SK-N-SH (cell line): ENCODE measurements around the gene DHRSX. TPM values are rescaled to one million over a fixed set of nuclear protein-coding genes. Genes with fewer than 3 reads are reported as not detected.

Experiments used
- CTCF ChIA-PET: fragments of 300-600, 350-600 bp; formaldehyde crosslinking; extraction: SDS; loops from one replicate; lab custom pipeline; 2021; lab: Yijun Ruan, JAX
- POLR2A ChIA-PET: fragments of 350-600 bp; sonication (Branson Sonifier 250); formaldehyde crosslinking; extraction: SDS; loops from one replicate; lab custom pipeline; 2020; ENCODE audit warnings: antibody characterized with exemption, inconsistent platforms; lab: Yijun Ruan, JAX
- DNase-seq: peaks from one replicate; pipeline ENCODE4 v3.0.0; 2012
- H2AFZ ChIP-seq: fragments of 200-600 bp; sonication (generic); 2 replicates; pipeline ENCODE4 v1.8.1; 2016; ENCODE audit warnings: antibody characterized with exemption, mild to moderate bottlenecking, low read depth
- H3F3A ChIP-seq: fragments of 200-600 bp; sonication (generic); replicated peaks from 2 replicates; pipeline ENCODE3; 2016; ENCODE audit warnings: antibody characterized with exemption, mild to moderate bottlenecking; ENCODE audit not compliant: insufficient read depth
- H3K27ac ChIP-seq, 2 experiments: fragments of 200-500 bp in 1 of 2; fragments of 200-600 bp in 1 of 2; sonication (Bioruptor generic) in 1 of 2; sonication (generic), shearing (Covaris generic) in 1 of 2; 2 replicates each; pipeline versions ENCODE4 v1.5.1 to v1.6.1; 2014 to 2016; ENCODE audit warnings: low read depth in 2 of 2, inconsistent platforms in 1 of 2, low read length in 1 of 2, mild to moderate bottlenecking in 1 of 2, mixed read lengths in 1 of 2
- H3K27me3 ChIP-seq: fragments of 200-600 bp; sonication (generic), shearing (Covaris generic); 2 replicates; pipeline ENCODE4 v1.6.1; 2016; ENCODE audit warnings: mixed run types; ENCODE audit not compliant: insufficient read depth
- H3K36me3 ChIP-seq, 2 experiments: fragments of 200-500 bp in 1 of 2; fragments of 200-600 bp in 1 of 2; sonication (Bioruptor generic) in 1 of 2; sonication (generic) in 1 of 2; replicated peaks in 1 of 2; 2 replicates each; pipeline versions ENCODE3 to v1.5.1; 2014 to 2016; ENCODE audit warnings: low read length in 1 of 2, mild to moderate bottlenecking in 1 of 2; ENCODE audit not compliant: insufficient read depth in 2 of 2, control insufficient read depth in 1 of 2
- H3K4me1 ChIP-seq, 2 experiments: fragments of 200-500 bp in 1 of 2; fragments of 200-600 bp in 1 of 2; sonication (Bioruptor generic) in 1 of 2; sonication (generic), shearing (Covaris generic) in 1 of 2; 2 replicates each; pipeline versions ENCODE4 v1.5.1 to v1.6.1; 2014 to 2016; ENCODE audit warnings: low read depth in 1 of 2, low read length in 1 of 2, mixed run types in 1 of 2; ENCODE audit not compliant: insufficient read depth in 2 of 2, control insufficient read depth in 1 of 2
- H3K4me2 ChIP-seq: fragments of 200-600 bp; sonication (generic), shearing (Covaris generic); 2 replicates; pipeline ENCODE4 v1.6.1; 2017; ENCODE audit warnings: mixed run types
- H3K4me3 ChIP-seq, 2 experiments: fragments of 200-500 bp in 1 of 2; fragments of 200-600 bp in 1 of 2; sonication (Bioruptor generic) in 1 of 2; sonication (generic), shearing (Covaris generic) in 1 of 2; 2 replicates each; pipeline versions ENCODE4 v1.5.1 to v1.8.1; 2014 to 2016; ENCODE audit warnings: low read depth in 2 of 2, inconsistent platforms in 1 of 2, low read length in 1 of 2, mild to moderate bottlenecking in 1 of 2, mixed read lengths in 1 of 2, moderate library complexity in 1 of 2
- H3K79me2 ChIP-seq: fragments of 200-600 bp; sonication (generic); 2 replicates; pipeline ENCODE4 v1.8.1; 2017; ENCODE audit warnings: mild to moderate bottlenecking; ENCODE audit not compliant: insufficient read depth
- H3K9ac ChIP-seq: fragments of 200-600 bp; sonication (generic); 2 replicates; pipeline ENCODE4 v1.6.1; 2017; ENCODE audit warnings: mixed run types
- H3K9me2 ChIP-seq: fragments of 200-600 bp; sonication (generic); 2 replicates; pipeline ENCODE4 v1.6.1; 2017; ENCODE audit warnings: mixed run types
- H3K9me3 ChIP-seq: fragments of 200-600 bp; sonication (generic); 2 replicates; pipeline ENCODE4 v1.6.1; 2017; ENCODE audit warnings: mixed run types, mild to moderate bottlenecking, moderate library complexity
- H4K20me1 ChIP-seq: fragments of 200-600 bp; sonication (generic); 2 replicates; pipeline ENCODE4 v1.6.1; 2017; ENCODE audit warnings: mild to moderate bottlenecking, mixed run types; ENCODE audit not compliant: insufficient read depth
- ELF1 ChIP-seq: IDR thresholded peaks from 2 replicates; pipeline ENCODE4 v1.4.0; 2012
- EP300 ChIP-seq, 2 experiments: IDR thresholded peaks; 2 replicates each; pipeline versions ENCODE4 v1.4.0 to v1.6.1; 2012; ENCODE audit warnings: borderline replicate concordance in 1 of 2, low read depth in 1 of 2, low read length in 1 of 2
- FOXM1 ChIP-seq: IDR thresholded peaks from 2 replicates; pipeline ENCODE4 v1.4.0; 2012; ENCODE audit warnings: low read depth, mild to moderate bottlenecking
- IRF3 ChIP-seq: fragments of 150-350 bp; IDR thresholded peaks from 2 replicates; pipeline ENCODE4 v1.6.1; 2016; ENCODE audit warnings: mild to moderate bottlenecking, low read depth, low read length
- JUND ChIP-seq: IDR thresholded peaks from 2 replicates; pipeline ENCODE4 v1.4.0; 2012
- NFIC ChIP-seq: IDR thresholded peaks from 2 replicates; pipeline ENCODE4 v1.4.0; 2012; ENCODE audit warnings: borderline replicate concordance
- POLR2AphosphoS5 ChIP-seq: IDR thresholded peaks from 2 replicates; pipeline ENCODE4 v1.6.1; 2012; ENCODE audit warnings: low read depth, low read length
- RAD21 ChIP-seq: IDR thresholded peaks from 2 replicates; pipeline ENCODE4 v1.6.1; 2012; ENCODE audit warnings: mild to moderate bottlenecking, low read length
- RFX5 ChIP-seq: IDR thresholded peaks from 2 replicates; pipeline ENCODE4 v1.6.1; 2012; ENCODE audit warnings: mild to moderate bottlenecking, improper control_type of control experiment, low read length
- SIN3A ChIP-seq: IDR thresholded peaks from 2 replicates; pipeline ENCODE4 v1.6.1; 2012; ENCODE audit warnings: low read depth, mild to moderate bottlenecking, low read length, moderate library complexity, borderline replicate concordance
- SMC3 ChIP-seq: IDR thresholded peaks from 2 replicates; pipeline ENCODE4 v1.6.1; 2012; ENCODE audit warnings: low read depth, low read length, improper control_type of control experiment
- USF2 ChIP-seq: fragments of 150-350 bp; IDR thresholded peaks from 2 replicates; pipeline ENCODE4 v1.6.1; 2017; ENCODE audit warnings: antibody characterized with exemption, low read length, low read depth, borderline replicate concordance
- ZBTB33 ChIP-seq: IDR thresholded peaks from 2 replicates; pipeline ENCODE4 v1.4.0; 2012; ENCODE audit warnings: low read depth, borderline replicate concordance
- WGBS: methylation state at CpG from one replicate; pipeline ENCODE4 v1.1.6; 2017; ENCODE audit warnings: low lambda C conversion rate; 5-methylcytosine and 5-hydroxymethylcytosine counted together
- polyA plus RNA-seq, 3 experiments: library from polyadenylated mRNA; depleted of rRNA; stranded (reverse); fragments of >200 nt; gene quantifications; 2 replicates each; pipeline ENCODE4 v1.2.3, GENCODE V29; 2012

Gene DHRSX
- polyA plus RNA-seq, 1 of the 3 experiments (the other 2 are of a cell fraction), result 34.3 TPM

GRCh38 chrX:2192584-2193272 is 308.0 kb downstream of the DHRSX start (continued):
- no peak for TF ChIP-seq RAD21
- TF ChIP-seq SIN3A, result no peak
- TF ChIP-seq SMC3, result no peak
- no peak for TF ChIP-seq POLR2AphosphoS5
- no peak for TF ChIP-seq EP300 (IDR thresholded peaks at IDR 0.05; ENCODE audit: borderline replicate concordance in 1 of 2, low read depth in 1 of 2, low read length in 1 of 2)
- TF ChIP-seq RFX5, result no peak

GRCh38 chrX:2188840-2189239 is 311.9 kb downstream of the DHRSX start:
- Histone ChIP-seq H3K79me2 (no peaks in the 10 kb centered on the region), H3K4me3 (no peak overlapping the region), H3K27ac (no peak overlapping the region), H3K9me2 (no peaks in the 10 kb centered on the region), H3F3A (no peaks in the 10 kb centered on the region), H3K9ac (no peak overlapping the region), H3K36me3 (no peaks in the 10 kb centered on the region), H3K27me3 (no peaks in the 10 kb centered on the region), H3K9me3 (no peaks in the 10 kb centered on the region), H2AFZ (no peak overlapping the region), H3K4me1 (no peaks in the 10 kb centered on the region), H4K20me1 (no peaks in the 10 kb centered on the region), H3K4me2 (no peak overlapping the region)
- DNase-seq, result no peak
- WGBS, result 43% methylated on average over 7 of the region's 7 CpGs
- ChIA-PET POLR2A (no interaction called here), CTCF (no interaction called here)
- no peak for TF ChIP-seq RAD21
- TF ChIP-seq USF2, result no peak
- TF ChIP-seq FOXM1, result no peak
- no peak for TF ChIP-seq NFIC
- TF ChIP-seq IRF3, result no peak
- TF ChIP-seq SIN3A, result no peak
- TF ChIP-seq ELF1, result no peak

- Histone ChIP-seq H3K9me3 (no peaks in the 10 kb centered on the region), H3F3A (no peaks in the 10 kb centered on the region), H3K79me2 (no peaks in the 10 kb centered on the region), H3K36me3 (no peaks in the 10 kb centered on the region), H3K9me2 (no peaks in the 10 kb centered on the region), H3K27me3 (no peaks in the 10 kb centered on the region), H3K4me1 (no peaks in the 10 kb centered on the region), H3K9ac (no peak overlapping the region), H4K20me1 (no peaks in the 10 kb centered on the region), H3K27ac (no peak overlapping the region), H3K4me2 (no peak overlapping the region), H2AFZ (no peak overlapping the region), H3K4me3 (no peak overlapping the region)
- WGBS, result 57% methylated on average over 14 of the region's 14 CpGs
- ChIA-PET CTCF (no interaction called here), POLR2A (no interaction called here)
- no peak for DNase-seq
- TF ChIP-seq JUND (no peak), ZBTB33 (no peak)
These were observed 312.4 kb downstream of the DHRSX start for GRCh38 chrX:2188330-2188792.
